Measurements from ENCODE around the gene KIAA2012.
A peak's percentile ranks its signal among the peaks of the same experiment; 100 is the strongest.

The KIAA2012 gene

DNA sequence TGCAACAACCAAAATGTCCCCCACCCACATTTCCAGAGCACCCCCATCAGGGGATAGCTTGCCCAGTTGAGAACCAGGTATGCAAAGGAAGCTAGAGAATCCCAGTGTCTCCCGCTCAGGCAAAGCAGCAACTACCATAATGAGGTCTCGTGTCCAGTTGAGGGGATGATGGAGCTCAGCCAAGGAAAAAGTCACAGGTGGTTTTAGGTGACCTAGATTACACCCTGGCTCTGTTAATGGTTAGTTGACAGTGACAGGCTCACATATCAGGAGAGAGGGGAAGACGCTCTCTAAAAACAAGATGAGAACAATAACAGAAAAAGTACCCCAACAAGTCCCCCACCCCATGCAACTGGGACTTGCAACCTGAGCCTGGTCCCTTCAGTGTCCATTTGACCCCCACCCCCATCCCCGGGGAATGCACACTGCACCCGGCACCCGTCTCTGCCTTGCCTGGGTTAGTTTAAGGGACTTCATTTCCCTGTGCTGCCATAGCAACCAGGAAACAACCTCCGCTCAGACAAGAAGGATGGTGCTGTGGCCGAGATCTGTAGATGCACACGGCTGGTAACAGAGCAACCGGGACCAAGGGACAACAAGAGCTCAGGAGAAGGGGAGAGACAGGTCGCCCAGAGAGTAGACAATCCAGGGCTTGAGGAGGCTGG is at the start of gene KIAA2012:
Gene KIAA2012 (plus strand): TSS at position 519 of the 665 bp plus-strand sequence. CDS start 373 bp downstream, outside the sequence.
- Histone ChIP-seq H3K36me3 (ENCODE audit: insufficient read depth, low read length) (no peaks in the 10 kb centered on the region), H2AFZ (ENCODE audit: low read depth, low read length) (no peak within 1 kb of the TSS), H3K27me3 (ENCODE audit: insufficient read depth, low read length) (no peaks in the 10 kb centered on the region), H3K9me3 (ENCODE audit: low read length) (no peaks in the 10 kb centered on the region), H3K4me1 (ENCODE audit: insufficient read depth, low read length) (peaks cover 13% of the 10 kb centered on the region), H3K4me3 (ENCODE audit: low read length) (no peak within 1 kb of the TSS)

- H3K4me1 ChIP-seq (ENCODE audit: insufficient read depth, low read length), result peaks cover 17% of the 10 kb centered on the region
- H3K36me3 ChIP-seq (ENCODE audit: insufficient read depth, low read length), result no peaks in the 10 kb centered on the region
- no peaks in the 10 kb centered on the region for H3K27me3 ChIP-seq (ENCODE audit: insufficient read depth, low read length)
- no peaks in the 10 kb centered on the region for H3K9me3 ChIP-seq (ENCODE audit: low read length)
- no peak overlapping the region for H3K4me3 ChIP-seq (ENCODE audit: low read length)
- no peak overlapping the region for H2AFZ ChIP-seq (ENCODE audit: low read depth, low read length)
Measured at GRCh38 chr2:202023904-202024266, 49.2 kb upstream of the KIAA2012 start.

- Histone ChIP-seq H3K36me3 (ENCODE audit: insufficient read depth, low read length) (no peaks in the 10 kb centered on the region), H3K4me3 (ENCODE audit: low read length) (no peak overlapping the region), H3K27me3 (ENCODE audit: insufficient read depth, low read length) (no peaks in the 10 kb centered on the region)
Measured at GRCh38 chr2:202024871-202025270, 48.2 kb upstream of the KIAA2012 start.

GRCh38 chr2:202025816-202026215 is 47.2 kb upstream of the KIAA2012 start:
- Histone ChIP-seq H3K4me3 (ENCODE audit: low read length) (no peak overlapping the region), H3K9me3 (ENCODE audit: low read length) (no peaks in the 10 kb centered on the region), H3K4me1 (ENCODE audit: insufficient read depth, low read length) (peaks cover 21% of the 10 kb centered on the region), H3K27me3 (ENCODE audit: insufficient read depth, low read length) (no peaks in the 10 kb centered on the region), H3K36me3 (ENCODE audit: insufficient read depth, low read length) (no peaks in the 10 kb centered on the region), H2AFZ (ENCODE audit: low read depth, low read length) (no peak overlapping the region)

More at GRCh38 chr2:202024871-202025270, 48.2 kb upstream of the KIAA2012 start:
- peaks cover 17% of the 10 kb centered on the region for H3K4me1 ChIP-seq (ENCODE audit: insufficient read depth, low read length)
- no peaks in the 10 kb centered on the region for H3K9me3 ChIP-seq (ENCODE audit: low read length)
- no peak overlapping the region for H2AFZ ChIP-seq (ENCODE audit: low read depth, low read length)

GRCh38 chr2:202026507-202026906 is 46.5 kb upstream of the KIAA2012 start:
- Histone ChIP-seq H3K4me3 (ENCODE audit: low read length) (no peak overlapping the region), H3K27me3 (ENCODE audit: insufficient read depth, low read length) (no peaks in the 10 kb centered on the region), H3K9me3 (ENCODE audit: low read length) (no peaks in the 10 kb centered on the region), H3K36me3 (ENCODE audit: insufficient read depth, low read length) (no peaks in the 10 kb centered on the region), H2AFZ (ENCODE audit: low read depth, low read length) (no peak overlapping the region), H3K4me1 (ENCODE audit: insufficient read depth, low read length) (peaks cover 27% of the 10 kb centered on the region)

DNA sequence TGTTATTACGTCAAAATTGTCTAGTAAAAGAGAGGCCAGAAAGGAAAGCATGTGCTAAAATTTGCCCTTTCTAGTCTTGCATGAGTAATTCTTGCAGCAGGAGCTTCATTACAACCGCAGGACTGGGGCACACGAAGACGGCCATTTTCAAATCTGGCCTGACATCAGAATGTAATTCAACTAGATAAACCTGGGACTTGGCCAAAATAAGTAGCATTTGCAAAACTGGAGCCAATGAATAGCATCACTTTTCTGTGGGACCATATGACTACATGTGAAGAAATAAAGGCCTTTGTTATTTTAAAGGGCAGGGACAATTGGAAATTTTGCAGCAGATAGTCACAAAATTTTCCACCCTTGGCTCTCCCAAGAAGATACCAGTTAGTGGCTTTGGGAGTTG is 42.4 kb upstream of the KIAA2012 start:
- peaks cover 21% of the 10 kb centered on the region for H3K4me1 ChIP-seq (ENCODE audit: insufficient read depth, low read length)
- no peak overlapping the region for H3K4me3 ChIP-seq (ENCODE audit: low read length)
- H3K9me3 ChIP-seq (ENCODE audit: low read length), result no peaks in the 10 kb centered on the region
- H2AFZ ChIP-seq (ENCODE audit: low read depth, low read length), result no peak overlapping the region
- no peaks in the 10 kb centered on the region for H3K27me3 ChIP-seq (ENCODE audit: insufficient read depth, low read length)
- H3K36me3 ChIP-seq (ENCODE audit: insufficient read depth, low read length), result peaks cover 7% of the 10 kb centered on the region

- H3K36me3 ChIP-seq (ENCODE audit: insufficient read depth, low read length), result peaks cover 11% of the 10 kb centered on the region
- no peaks in the 10 kb centered on the region for H3K27me3 ChIP-seq (ENCODE audit: insufficient read depth, low read length)
- peak overlapping the region; percentile 31 for H2AFZ ChIP-seq (ENCODE audit: low read depth, low read length)
- H3K9me3 ChIP-seq (ENCODE audit: low read length), result no peaks in the 10 kb centered on the region
- peaks cover 26% of the 10 kb centered on the region for H3K4me1 ChIP-seq (ENCODE audit: insufficient read depth, low read length)
- H3K4me3 ChIP-seq (ENCODE audit: low read length), result peak overlapping the region; percentile 64
Measured at GRCh38 chr2:202031246-202031951, 41.7 kb upstream of the KIAA2012 start.

- H3K27me3 ChIP-seq (ENCODE audit: insufficient read depth, low read length), result no peaks in the 10 kb centered on the region
- H2AFZ ChIP-seq (ENCODE audit: low read depth, low read length), result peak overlapping the region; percentile 31
- H3K4me3 ChIP-seq (ENCODE audit: low read length), result peak overlapping the region; percentile 64
- H3K9me3 ChIP-seq (ENCODE audit: low read length), result no peaks in the 10 kb centered on the region
- H3K4me1 ChIP-seq (ENCODE audit: insufficient read depth, low read length), result peaks cover 29% of the 10 kb centered on the region
- peaks cover 13% of the 10 kb centered on the region for H3K36me3 ChIP-seq (ENCODE audit: insufficient read depth, low read length)
Measured at GRCh38 chr2:202032846-202033316, 40.2 kb upstream of the KIAA2012 start.

GRCh38 chr2:202033317-202034248 is 39.5 kb upstream of the KIAA2012 start, which contains the start of gene FZD7:
Gene FZD7 (plus strand): TSS chr2:202033855. CDS start chr2:202034648, 793 bp downstream.
- Histone ChIP-seq H3K4me1 (ENCODE audit: insufficient read depth, low read length) (peaks cover 33% of the 10 kb centered on the region), H3K36me3 (ENCODE audit: insufficient read depth, low read length) (peaks cover 16% of the 10 kb centered on the region), H3K4me3 (ENCODE audit: low read length) (peak within 1 kb of the TSS; percentile 91), H3K27me3 (ENCODE audit: insufficient read depth, low read length) (no peaks in the 10 kb centered on the region), H3K9me3 (ENCODE audit: low read length) (no peaks in the 10 kb centered on the region), H2AFZ (ENCODE audit: low read depth, low read length) (peak within 1 kb of the TSS; percentile 31)

GRCh38 chr2:202034249-202035088 is 38.6 kb upstream of the KIAA2012 start:
- Histone ChIP-seq H3K4me1 (ENCODE audit: insufficient read depth, low read length) (peaks cover 42% of the 10 kb centered on the region), H2AFZ (ENCODE audit: low read depth, low read length) (peak overlapping the region; percentile 20), H3K9me3 (ENCODE audit: low read length) (peaks cover 2% of the 10 kb centered on the region), H3K36me3 (ENCODE audit: insufficient read depth, low read length) (peaks cover 22% of the 10 kb centered on the region), H3K27me3 (ENCODE audit: insufficient read depth, low read length) (no peaks in the 10 kb centered on the region), H3K4me3 (ENCODE audit: low read length) (peak overlapping the region; percentile 91)

- Histone ChIP-seq H3K4me3 (ENCODE audit: low read length) (peak overlapping the region; percentile 91), H3K27me3 (ENCODE audit: insufficient read depth, low read length) (no peaks in the 10 kb centered on the region), H3K4me1 (ENCODE audit: insufficient read depth, low read length) (peaks cover 48% of the 10 kb centered on the region), H3K36me3 (ENCODE audit: insufficient read depth, low read length) (peaks cover 22% of the 10 kb centered on the region), H2AFZ (ENCODE audit: low read depth, low read length) (no peak overlapping the region), H3K9me3 (ENCODE audit: low read length) (peaks cover 2% of the 10 kb centered on the region)
Measured at GRCh38 chr2:202035089-202035940, 37.7 kb upstream of the KIAA2012 start.

Measured in neuron (in vitro differentiated cells).